ENCODE results near the gene OR5B3.
"Not testable (repeated sequence)": the region's sequence is repeated elsewhere in the genome, so short reads cannot be mapped to it uniquely, and the experiment has no call there.

The OR5B3 gene

GRCh38 chr11:58406774-58407173, at the start of gene OR5B3:
Gene OR5B3 (minus strand): TSS chr11:58406874. CDS start chr11:58403409, 3,465 bp downstream.
- no peak for DNase-seq

DNA sequence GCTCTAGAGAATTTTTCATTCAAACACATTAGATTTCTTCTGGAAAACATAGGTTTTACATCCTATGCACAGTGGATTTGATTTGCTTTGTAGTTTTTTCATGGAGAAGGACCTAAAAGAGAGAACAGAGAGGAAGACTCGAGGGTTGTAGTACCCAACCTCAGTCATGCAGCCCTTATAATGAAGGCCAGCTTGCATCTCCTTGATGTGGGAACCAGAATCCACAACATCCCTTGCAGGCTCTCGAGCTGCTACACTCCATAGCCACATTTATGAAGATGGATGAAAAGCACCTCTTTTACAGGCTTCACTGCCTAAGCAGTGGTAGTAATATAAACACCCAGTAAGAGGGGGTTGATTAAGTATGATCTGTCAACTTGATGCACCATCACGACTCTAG, 44.9 kb upstream of the OR5B3 start:
- no peak for DNase-seq

DNA sequence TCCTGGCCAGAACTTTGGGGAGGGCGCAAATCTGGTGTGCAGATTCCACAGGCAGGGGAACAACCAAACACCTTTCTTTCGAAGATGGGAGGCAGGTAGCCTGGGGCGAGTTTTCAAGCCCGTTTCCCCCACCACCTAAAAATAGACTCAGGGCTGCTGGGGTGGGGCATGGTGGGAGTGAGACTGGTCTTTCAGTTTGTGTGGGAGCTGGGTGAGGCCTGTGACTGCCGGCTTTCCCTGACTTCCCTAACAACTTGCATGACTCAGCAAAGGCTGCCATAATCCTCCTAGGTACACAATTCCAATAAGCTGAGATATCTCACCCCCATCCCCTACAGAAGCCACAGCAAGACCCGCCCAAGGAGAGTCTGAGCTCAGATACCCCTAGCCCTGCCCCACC, 39.6 kb upstream of the OR5B3 start:
- no peak for DNase-seq

DNA sequence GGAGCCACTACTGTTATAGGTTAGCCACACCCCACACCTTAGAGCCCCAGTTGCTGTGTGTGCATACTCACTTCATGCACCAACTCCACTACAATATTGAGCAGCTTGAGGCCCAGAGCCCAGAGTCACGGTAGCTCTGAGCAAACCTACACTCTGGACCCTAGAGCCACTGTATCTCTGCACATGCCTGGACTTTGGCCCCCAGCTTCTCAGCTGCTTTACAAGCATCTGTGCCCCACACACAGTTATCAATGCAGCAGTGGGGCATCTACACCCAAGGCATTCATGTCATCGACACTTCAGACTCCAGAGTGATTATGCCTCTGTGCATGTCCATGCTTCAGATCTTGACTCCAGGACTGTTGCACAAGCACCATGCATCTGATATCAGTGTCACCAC, 37.6 kb upstream of the OR5B3 start:
- DNase-seq = no peak

DNA sequence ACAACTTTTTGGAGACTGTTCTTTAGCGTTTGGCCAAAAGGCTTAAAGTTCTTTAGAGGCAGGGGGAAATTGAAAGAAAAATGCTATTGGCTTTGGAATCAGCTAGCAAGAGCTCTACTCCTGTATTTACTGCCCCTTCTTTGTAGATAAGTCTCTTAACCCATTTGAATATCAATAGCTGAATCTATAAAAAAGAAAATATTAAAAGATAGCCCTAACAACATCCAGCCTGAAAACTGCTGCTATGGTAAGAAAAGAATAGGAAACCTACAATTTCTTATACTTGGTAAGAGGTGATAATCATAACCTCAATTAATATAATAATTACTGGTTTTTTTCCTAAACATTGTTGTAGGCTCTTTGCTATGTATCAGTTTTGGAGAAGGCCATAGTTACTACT, 35.5 kb upstream of the OR5B3 start, which contains the start of gene OR5B12:
Gene OR5B12, minus strand, starts transcription at position 101 of the 400 bp plus-strand sequence. CDS start 2,085 bp downstream, outside the sequence.
- DNase-seq = no peak

DNA sequence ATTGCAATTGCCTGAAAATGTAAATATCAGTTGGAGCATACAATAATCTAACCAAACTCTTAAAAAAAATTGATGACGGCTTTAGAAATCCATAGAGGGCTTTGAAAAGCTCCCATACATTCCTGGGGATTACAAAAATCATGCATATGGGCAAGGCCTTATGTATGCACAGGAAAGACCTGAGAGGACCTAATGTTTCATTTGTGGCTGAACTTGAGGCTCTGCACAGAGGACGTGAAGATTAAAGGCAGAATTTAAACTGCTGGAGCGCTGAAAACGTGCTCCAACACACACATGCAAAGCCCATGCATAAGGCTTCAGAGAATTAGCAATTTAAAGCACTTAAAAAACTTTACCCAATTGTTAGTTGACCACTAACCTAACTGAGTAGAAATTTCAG, 31.8 kb upstream of the OR5B3 start:
- no peak for DNase-seq

DNA sequence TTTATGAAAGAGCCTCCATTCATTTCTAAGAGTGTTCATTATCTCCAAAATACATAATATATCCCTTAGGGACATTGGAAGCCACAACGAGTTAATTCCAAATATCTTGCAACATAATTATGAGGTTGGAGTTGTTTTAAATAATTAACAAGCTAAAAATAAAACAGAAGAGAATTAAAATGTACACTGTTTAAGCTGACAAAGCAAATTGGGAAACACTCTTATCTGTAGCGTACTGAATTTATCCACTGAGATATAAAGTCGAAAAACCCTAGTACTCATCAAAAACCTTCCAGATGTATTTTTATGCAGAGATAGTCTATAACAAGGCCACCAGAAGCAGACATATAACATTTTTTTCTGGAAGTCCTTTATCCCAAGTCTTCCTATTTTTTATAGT, 27.5 kb upstream of the OR5B3 start:
- DNase-seq = no peak

DNA sequence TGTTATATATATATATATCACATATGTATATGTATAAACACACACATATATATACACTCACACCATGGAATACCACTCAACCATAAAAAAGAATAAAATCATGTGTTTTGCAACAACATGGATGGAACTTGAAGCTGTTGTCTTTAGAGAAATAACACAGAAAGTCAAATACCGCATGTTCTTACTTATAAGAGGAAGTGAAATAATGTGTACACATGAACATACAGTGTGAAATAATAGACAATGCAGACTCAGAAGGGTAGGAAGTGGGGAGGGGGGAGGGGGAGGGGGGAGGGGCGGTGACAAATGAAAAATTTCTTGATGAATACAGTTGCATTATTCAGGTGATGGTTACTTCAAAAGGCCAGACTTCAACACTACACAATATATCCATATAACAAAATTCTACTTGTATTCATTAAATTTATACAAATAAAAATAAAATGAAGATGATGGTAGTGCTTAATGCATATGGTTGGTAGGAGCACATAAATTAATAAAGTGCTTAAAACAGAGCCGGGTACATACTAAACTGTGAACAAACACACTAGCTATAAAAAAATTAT, 27.0 kb upstream of the OR5B3 start:
- no peak for DNase-seq

DNA sequence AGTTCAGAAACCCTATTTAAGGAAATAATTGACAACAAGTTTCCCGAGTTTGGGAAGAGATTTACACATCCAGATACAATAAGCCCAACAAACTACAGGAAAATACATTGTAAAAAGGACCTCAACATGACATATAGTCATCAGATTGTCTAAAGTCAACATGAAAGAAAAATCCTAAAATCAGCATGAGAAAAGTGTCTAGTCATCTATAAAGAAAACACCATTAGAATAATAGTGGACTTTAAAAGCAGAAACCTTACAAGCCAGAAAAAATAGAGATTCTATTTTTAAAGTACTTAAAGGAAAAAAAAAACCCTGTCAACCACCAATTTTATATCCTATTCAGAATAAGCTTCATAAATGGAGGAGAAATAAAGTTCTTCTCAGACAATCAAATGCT, 22.6 kb upstream of the OR5B3 start:
- DNase-seq = no peak

GRCh38 chr11:58428021-58428420, 21.3 kb upstream of the OR5B3 start, which contains the start of gene OR5B2:
Gene OR5B2 (minus strand): TSS chr11:58428121. CDS start chr11:58423261, 4,860 bp downstream.
- DNase-seq = no peak

GRCh38 chr11:58399622-58400021, 7.1 kb downstream of the OR5B3 start:
- not testable (repeated sequence) for DNase-seq

DNA sequence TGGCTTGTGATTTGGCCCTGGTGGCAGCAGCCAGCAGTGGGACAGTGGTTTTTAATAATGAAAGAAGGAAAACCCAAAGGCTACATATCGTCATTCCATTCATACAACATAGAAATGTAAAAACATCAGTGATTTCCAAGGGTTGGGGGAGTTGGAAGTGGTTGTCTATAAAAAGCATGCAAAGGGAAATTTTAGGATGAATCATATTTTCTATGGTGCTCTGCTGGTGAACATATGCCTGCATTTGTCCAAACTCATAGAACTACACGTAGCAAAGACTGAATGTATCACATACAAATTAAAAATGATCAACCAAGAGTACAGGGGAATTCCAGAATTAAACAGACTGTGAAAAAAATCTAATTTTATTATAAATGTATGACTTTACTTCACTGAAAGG, 11.1 kb downstream of the OR5B3 start:
- DNase-seq = no peak

DNA sequence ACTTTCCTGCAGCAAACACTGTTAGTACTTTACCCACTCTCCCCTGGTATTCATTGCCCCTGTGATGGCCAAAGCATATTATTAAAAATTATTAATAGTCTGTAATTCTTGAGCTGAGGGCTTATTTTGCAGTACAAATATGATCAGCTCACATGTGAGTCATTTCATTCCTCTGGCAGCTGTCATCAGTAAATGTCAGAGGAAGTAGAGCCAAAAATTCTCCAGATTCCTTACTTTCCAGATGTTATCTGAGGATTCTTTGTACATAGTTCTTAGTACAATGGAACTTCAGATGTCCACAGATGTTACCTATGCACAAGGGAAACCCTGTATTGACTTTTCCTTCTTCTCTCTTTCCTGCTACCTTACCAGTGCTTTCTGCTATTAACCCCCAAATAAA, 12.5 kb downstream of the OR5B3 start:
- DNase-seq = no peak

GRCh38 chr11:58392746-58393145, 13.9 kb downstream of the OR5B3 start:
- no peak for DNase-seq

- DNase-seq = no peak
These were observed 14.8 kb downstream of the OR5B3 start for GRCh38 chr11:58391879-58392278.

DNA sequence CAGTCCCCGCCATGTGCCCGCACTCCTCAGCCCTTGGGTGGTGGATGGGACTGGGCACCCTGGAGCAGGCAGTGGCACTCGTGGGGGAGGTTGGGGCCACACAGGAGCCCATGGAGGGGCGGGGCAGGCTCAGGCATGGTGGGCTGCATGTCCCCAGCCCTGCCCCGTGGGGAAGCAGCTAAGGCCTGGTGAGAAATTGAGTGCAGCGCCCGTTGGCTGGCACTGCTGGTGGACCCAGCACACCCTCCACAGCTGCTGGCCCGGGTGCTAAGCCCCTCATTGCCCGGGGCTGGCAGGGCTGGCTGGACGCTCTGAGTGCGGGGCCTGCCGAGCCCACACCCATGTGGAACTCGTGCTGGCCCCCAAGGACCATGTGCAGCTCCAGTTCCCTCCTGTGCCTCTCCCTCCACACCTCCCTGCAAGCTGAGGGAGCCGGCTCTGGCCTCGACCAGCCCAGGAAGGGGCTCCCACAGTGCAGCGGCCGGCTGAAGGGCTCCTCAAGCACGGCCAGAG, 16.1 kb downstream of the OR5B3 start:
- no peak for DNase-seq

GRCh38 chr11:58358969-58359368, 47.7 kb downstream of the OR5B3 start, which contains the start of gene OR5B17:
Gene OR5B17 (minus strand): TSS chr11:58359069. CDS start chr11:58359069, 0 bp downstream.
- no peak for DNase-seq

DNA sequence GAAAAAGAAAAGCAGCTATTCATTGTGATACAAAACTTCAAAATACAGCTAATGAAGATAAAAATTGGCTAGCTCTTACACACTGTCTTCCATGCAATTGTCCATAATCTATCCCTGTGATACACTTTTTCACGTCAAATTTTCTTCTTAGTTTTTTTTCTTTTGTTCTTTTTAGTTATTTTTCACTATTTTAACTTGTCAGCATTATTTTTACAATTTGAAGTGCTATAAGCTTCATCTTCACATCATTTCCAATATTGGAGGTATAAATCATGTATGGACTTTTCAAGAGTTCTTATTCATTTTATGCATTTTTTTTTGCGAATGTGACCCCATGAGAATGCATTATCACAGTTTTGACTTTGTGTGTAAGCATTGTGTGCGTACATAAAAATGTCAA, 51.9 kb downstream of the OR5B3 start:
- DNase-seq = no peak
